HUES64 (cell line): ENCODE results near the gene ANXA10.
"Not testable (repeated sequence)": the region's sequence is repeated elsewhere in the genome, so short reads cannot be mapped to it uniquely, and the experiment has no call there.

Experiments used
- H3K27ac ChIP-seq: 2 replicates; pipeline ENCODE4 v1.7.0; 2013; ENCODE audit warnings: low read depth, low read length, inconsistent platforms
- H3K27me3 ChIP-seq: 2 replicates; pipeline ENCODE4 v1.6.1; 2013; ENCODE audit warnings: mild to moderate bottlenecking, low read length; ENCODE audit not compliant: insufficient read depth
- H3K36me3 ChIP-seq: 2 replicates; pipeline ENCODE4 v1.6.1; 2013; ENCODE audit warnings: mild to moderate bottlenecking, low read length; ENCODE audit not compliant: insufficient read depth
- H3K4me1 ChIP-seq: 2 replicates; pipeline ENCODE4 v1.6.1; 2013; ENCODE audit warnings: mild to moderate bottlenecking, low read length, moderate library complexity; ENCODE audit not compliant: insufficient read depth
- H3K4me3 ChIP-seq: 2 replicates; pipeline ENCODE4 v1.5.1; 2013; ENCODE audit warnings: mild to moderate bottlenecking, low read length, moderate library complexity
- H3K9ac ChIP-seq: 2 replicates; pipeline ENCODE4 v1.6.1; 2013; ENCODE audit warnings: mild to moderate bottlenecking, low read depth, low read length
- H3K9me3 ChIP-seq: 2 replicates; pipeline ENCODE4 v1.6.1; 2013; ENCODE audit warnings: low read depth, low read length; ENCODE audit not compliant: insufficient read depth
- WGBS: fragments of 150-250, 120-280 bp; methylation state at CpG from one replicate; pipeline ENCODE4 v1.1.7; 2013; ENCODE audit warnings: missing lambda C conversion rate; 5-methylcytosine and 5-hydroxymethylcytosine counted together

Gene ANXA10

GRCh38 chr4:168119100-168119499 lies 26.8 kb downstream of the ANXA10 start:
- 100% methylated on average over 1 of the region's 1 CpG for WGBS
- H3K27ac ChIP-seq = no peak overlapping the region
- no peaks in the 10 kb centered on the region for H3K9me3 ChIP-seq
- H3K4me3 ChIP-seq = no peak overlapping the region
- no peaks in the 10 kb centered on the region for H3K4me1 ChIP-seq
- H3K36me3 ChIP-seq = no peaks in the 10 kb centered on the region
- H3K27me3 ChIP-seq = no peaks in the 10 kb centered on the region
- no peak overlapping the region for H3K9ac ChIP-seq

- no peak overlapping the region for H3K4me3 ChIP-seq
- H3K4me1 ChIP-seq = no peaks in the 10 kb centered on the region
- no peaks in the 10 kb centered on the region for H3K9me3 ChIP-seq
- 92% methylated on average over 2 of the region's 3 CpGs for WGBS
- H3K36me3 ChIP-seq = no peaks in the 10 kb centered on the region
- H3K27ac ChIP-seq = no peak overlapping the region
- H3K27me3 ChIP-seq = no peaks in the 10 kb centered on the region
- no peak overlapping the region for H3K9ac ChIP-seq
Observed at GRCh38 chr4:168119890-168120289, 27.6 kb downstream of the ANXA10 start.

- Histone ChIP-seq H3K9me3 (no peaks in the 10 kb centered on the region), H3K9ac (no peak overlapping the region), H3K27ac (no peak overlapping the region), H3K4me3 (no peak overlapping the region), H3K27me3 (no peaks in the 10 kb centered on the region), H3K4me1 (no peaks in the 10 kb centered on the region), H3K36me3 (no peaks in the 10 kb centered on the region)
- no CpG with 5 or more reads among the region's 1 CpG for WGBS
Observed at GRCh38 chr4:168120811-168121210, 28.5 kb downstream of the ANXA10 start.

GRCh38 chr4:168124008-168124641 lies 31.8 kb downstream of the ANXA10 start:
- WGBS = 91% methylated on average over 5 of the region's 5 CpGs

GRCh38 chr4:168126952-168127351 lies 34.6 kb downstream of the ANXA10 start:
- H3K4me1 ChIP-seq = peaks cover 8% of the 10 kb centered on the region; the same call in 1 of the 2 replicates
- no peaks in the 10 kb centered on the region for H3K36me3 ChIP-seq
- H3K27ac ChIP-seq = no peak overlapping the region
- H3K4me3 ChIP-seq = no peak overlapping the region
- H3K27me3 ChIP-seq = no peaks in the 10 kb centered on the region
- H3K9ac ChIP-seq = no peak overlapping the region
- WGBS = 89% methylated on average over 1 of the region's 2 CpGs
- H3K9me3 ChIP-seq = no peaks in the 10 kb centered on the region

More at GRCh38 chr4:168124008-168124641, 31.8 kb downstream of the ANXA10 start:
- no peaks in the 10 kb centered on the region for H3K9me3 ChIP-seq
- H3K36me3 ChIP-seq = no peaks in the 10 kb centered on the region
- peaks cover 3% of the 10 kb centered on the region; the same call in 1 of the 2 replicates for H3K4me1 ChIP-seq
- no peak overlapping the region for H3K9ac ChIP-seq
- H3K27me3 ChIP-seq = no peaks in the 10 kb centered on the region
- no peak overlapping the region for H3K4me3 ChIP-seq
- H3K27ac ChIP-seq = no peak overlapping the region

- no peaks in the 10 kb centered on the region for H3K9me3 ChIP-seq
- peaks cover 8% of the 10 kb centered on the region; the same call in 1 of the 2 replicates for H3K4me1 ChIP-seq
- H3K27me3 ChIP-seq = no peaks in the 10 kb centered on the region
- no peak overlapping the region for H3K9ac ChIP-seq
- no peaks in the 10 kb centered on the region for H3K36me3 ChIP-seq
- H3K27ac ChIP-seq = no peak overlapping the region
- H3K4me3 ChIP-seq = no peak overlapping the region
Observed at GRCh38 chr4:168128601-168129000, 36.3 kb downstream of the ANXA10 start.

GRCh38 chr4:168129046-168129772 lies 36.9 kb downstream of the ANXA10 start:
- H3K4me1 ChIP-seq = peaks cover 8% of the 10 kb centered on the region; the same call in 1 of the 2 replicates
- no peak overlapping the region for H3K27ac ChIP-seq
- no peaks in the 10 kb centered on the region for H3K27me3 ChIP-seq
- no peak overlapping the region for H3K9ac ChIP-seq
- H3K9me3 ChIP-seq = no peaks in the 10 kb centered on the region
- 97% methylated on average over 5 of the region's 6 CpGs for WGBS
- no peak overlapping the region for H3K4me3 ChIP-seq
- H3K36me3 ChIP-seq = no peaks in the 10 kb centered on the region

- peaks cover 8% of the 10 kb centered on the region; the same call in 1 of the 2 replicates for H3K4me1 ChIP-seq
- no peak overlapping the region for H3K9ac ChIP-seq
- H3K27ac ChIP-seq = no peak overlapping the region
- no peak overlapping the region for H3K4me3 ChIP-seq
- no peaks in the 10 kb centered on the region for H3K27me3 ChIP-seq
- H3K9me3 ChIP-seq = no peaks in the 10 kb centered on the region
- no peaks in the 10 kb centered on the region for H3K36me3 ChIP-seq
- WGBS = 97% methylated on average over 2 of the region's 2 CpGs
Observed at GRCh38 chr4:168129802-168130201, 37.5 kb downstream of the ANXA10 start.

- Histone ChIP-seq H3K27me3 (no peaks in the 10 kb centered on the region), H3K9me3 (no peaks in the 10 kb centered on the region), H3K27ac (no peak overlapping the region), H3K4me1 (peaks cover 8% of the 10 kb centered on the region; the same call in 1 of the 2 replicates), H3K9ac (no peak overlapping the region), H3K4me3 (no peak overlapping the region), H3K36me3 (no peaks in the 10 kb centered on the region)
Observed at GRCh38 chr4:168131196-168131595, 38.9 kb downstream of the ANXA10 start.

- no peaks in the 10 kb centered on the region for H3K36me3 ChIP-seq
- H3K27me3 ChIP-seq = no peaks in the 10 kb centered on the region
- no peaks in the 10 kb centered on the region for H3K9me3 ChIP-seq
- H3K4me1 ChIP-seq = no peaks in the 10 kb centered on the region
- no peak overlapping the region for H3K27ac ChIP-seq
- no peak overlapping the region for H3K9ac ChIP-seq
- no peak overlapping the region for H3K4me3 ChIP-seq
Observed at GRCh38 chr4:168134651-168135050, 42.3 kb downstream of the ANXA10 start.

GRCh38 chr4:168135860-168136259 lies 43.5 kb downstream of the ANXA10 start:
- not testable (repeated sequence) for H3K27me3 ChIP-seq, H3K36me3 ChIP-seq, H3K9me3 ChIP-seq, H3K27ac ChIP-seq, H3K4me3 ChIP-seq, H3K4me1 ChIP-seq, H3K9ac ChIP-seq
- WGBS = no CpG with 5 or more reads among the region's 1 CpG
